ENCODE data around the gene FBXW7.

FBXW7 gene

GRCh38 chr4:152421576-152421975, 114.3 kb downstream of the FBXW7 start:
- DNase-seq = no peak

DNA sequence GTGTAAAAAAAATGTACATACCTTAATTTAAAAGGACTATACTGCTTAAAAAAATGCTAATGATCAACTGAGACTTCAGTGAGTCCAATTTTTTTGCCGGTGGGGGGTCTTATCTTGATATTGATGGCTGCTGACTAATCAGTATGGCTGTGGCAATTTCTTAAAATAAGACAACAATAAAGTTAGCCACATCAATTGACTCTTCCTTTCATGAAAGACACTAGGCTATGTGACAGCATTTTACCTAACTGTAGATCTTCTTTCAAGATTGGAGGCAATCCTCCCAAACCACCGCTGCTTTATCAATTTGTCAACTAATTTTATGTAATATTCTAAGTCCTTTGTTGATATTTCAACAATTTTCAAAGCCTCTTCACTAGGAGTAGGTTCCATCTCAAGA, 116.1 kb downstream of the FBXW7 start:
- no peak for DNase-seq

GRCh38 chr4:152417673-152418072, 118.2 kb downstream of the FBXW7 start:
- DNase-seq = no peak

GRCh38 chr4:152415980-152416379, 119.9 kb downstream of the FBXW7 start:
- DNase-seq = no peak

- DNase-seq = peak; percentile 67
Measured at GRCh38 chr4:152408514-152409327, 127.2 kb downstream of the FBXW7 start.

DNA sequence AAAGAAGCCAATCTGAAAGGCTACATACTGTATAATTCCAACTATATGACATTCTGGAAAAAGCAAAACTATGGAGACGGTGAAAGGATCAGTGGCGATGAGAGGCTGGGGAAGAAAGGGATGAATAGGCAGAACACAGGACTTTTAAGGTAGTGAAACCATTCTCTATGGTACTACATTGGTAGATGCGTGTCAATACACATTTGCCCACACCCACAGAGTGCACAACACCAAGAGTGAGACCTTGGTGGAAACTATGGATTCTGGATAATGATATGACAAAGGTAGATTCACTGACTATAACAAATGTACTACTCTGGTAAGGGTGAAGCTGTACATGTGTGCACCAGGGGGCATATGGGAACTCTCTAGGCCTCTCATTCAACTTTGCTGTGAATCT, 134.5 kb downstream of the FBXW7 start:
- DNase-seq = no peak

- no peak for DNase-seq
Measured at GRCh38 chr4:152399246-152399645, 136.6 kb downstream of the FBXW7 start.

- no peak for DNase-seq
Measured at GRCh38 chr4:152398060-152398459, 137.8 kb downstream of the FBXW7 start.

DNA sequence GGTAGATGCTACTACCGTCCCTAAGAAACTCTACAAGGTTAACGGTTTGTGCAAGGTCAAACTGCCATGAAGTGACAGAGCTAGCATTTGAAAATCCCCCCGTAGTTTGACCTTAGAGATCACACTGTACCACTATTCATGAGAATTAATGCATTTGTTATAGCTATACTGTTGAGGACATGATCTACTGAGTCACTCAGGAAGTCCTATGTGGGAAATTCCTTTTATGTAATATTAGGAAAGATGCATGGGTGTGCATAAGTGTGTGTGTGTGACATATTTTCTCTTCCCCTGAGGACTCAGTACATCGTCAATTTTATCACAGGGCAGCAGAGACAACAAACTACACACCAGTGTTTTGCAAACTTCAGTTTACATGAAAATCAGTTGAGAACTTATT, 141.1 kb downstream of the FBXW7 start:
- DNase-seq = no peak

GRCh38 chr4:152392079-152392478, 143.8 kb downstream of the FBXW7 start:
- DNase-seq = no peak

GRCh38 chr4:152390216-152390615, 145.7 kb downstream of the FBXW7 start:
- DNase-seq = no peak

DNA sequence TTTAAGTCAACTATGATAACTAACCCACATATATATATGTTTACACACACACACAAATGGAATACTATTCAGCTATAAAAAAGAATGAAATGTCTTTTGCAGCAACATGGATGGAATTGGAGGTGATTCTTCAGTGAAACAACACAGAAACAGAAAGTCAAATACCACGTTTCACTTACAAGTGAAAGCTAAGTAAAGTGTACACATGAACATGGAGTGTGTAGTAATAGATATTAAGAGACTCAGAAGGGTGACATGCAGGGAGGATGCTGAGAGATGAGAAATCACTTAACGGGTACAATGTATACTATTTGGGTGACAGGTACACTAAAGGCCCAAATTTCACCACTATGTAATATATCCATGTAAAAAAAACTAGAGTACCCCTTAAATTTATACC, 146.5 kb downstream of the FBXW7 start:
- DNase-seq = no peak

GRCh38 chr4:152385551-152385950, 150.3 kb downstream of the FBXW7 start:
- DNase-seq = no peak

GRCh38 chr4:152382057-152382785, 153.7 kb downstream of the FBXW7 start:
- DNase-seq = no peak

- no peak for DNase-seq
Measured at GRCh38 chr4:152380919-152381318, 155.0 kb downstream of the FBXW7 start.

DNA sequence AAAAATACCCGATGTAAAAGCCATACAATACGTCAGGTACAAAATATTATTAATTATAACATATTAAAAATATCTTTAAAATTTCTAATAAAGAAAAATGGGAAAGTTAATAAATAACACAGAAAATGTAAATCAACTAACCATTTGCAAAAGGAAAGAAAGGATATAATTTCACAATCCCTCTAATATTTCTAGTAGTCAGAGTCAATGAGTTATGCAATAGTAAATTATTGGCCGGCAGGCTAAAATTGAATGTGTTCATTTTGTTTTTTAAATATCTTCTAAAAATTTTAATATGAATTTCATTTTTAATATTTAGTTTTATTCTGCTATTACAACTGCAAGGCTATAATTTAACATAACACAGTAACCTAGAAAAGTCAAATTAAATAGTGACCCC, 155.7 kb downstream of the FBXW7 start:
- no peak for DNase-seq

GRCh38 chr4:152374606-152375285, 161.1 kb downstream of the FBXW7 start:
- DNase-seq = peak; percentile 31

- DNase-seq = no peak
Measured at GRCh38 chr4:152374153-152374552, 161.7 kb downstream of the FBXW7 start.

DNA sequence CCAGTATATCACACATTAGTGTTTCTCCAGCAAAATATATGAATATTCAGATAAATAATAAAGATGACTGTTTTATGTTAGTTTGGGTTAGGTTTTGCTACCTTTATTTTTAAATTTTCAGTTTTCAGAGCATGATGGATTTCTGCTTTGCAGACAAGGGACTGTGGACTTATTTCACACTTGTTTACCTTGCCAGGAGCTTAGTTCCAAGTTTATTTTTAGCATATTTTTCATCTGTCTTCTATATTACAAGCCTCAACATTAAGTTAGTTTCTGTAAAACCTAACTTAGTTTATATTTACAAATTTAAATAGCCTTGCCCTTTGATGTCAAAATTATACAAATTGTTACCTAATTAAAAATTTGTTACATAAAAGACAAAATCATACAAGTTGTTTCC, 163.4 kb downstream of the FBXW7 start:
- DNase-seq = no peak

DNA sequence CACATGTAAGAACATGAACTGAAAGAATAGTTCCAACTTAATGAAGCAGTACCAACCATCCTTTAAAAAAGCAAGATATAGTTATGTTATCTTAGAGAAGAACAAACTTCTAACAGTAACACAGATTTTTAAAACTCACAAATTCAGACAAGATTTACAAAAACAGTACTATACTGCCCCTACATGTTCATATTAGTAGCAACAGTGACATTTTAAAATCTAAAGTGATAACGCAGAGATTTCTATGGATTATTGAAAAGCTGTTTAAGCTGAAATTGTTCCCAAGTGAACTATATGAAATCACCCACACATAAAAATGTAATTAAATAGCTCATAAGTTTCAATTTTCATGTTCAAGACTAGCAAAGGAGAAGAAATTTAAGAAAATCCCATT, 166.0 kb downstream of the FBXW7 start:
- no peak for DNase-seq

DNA sequence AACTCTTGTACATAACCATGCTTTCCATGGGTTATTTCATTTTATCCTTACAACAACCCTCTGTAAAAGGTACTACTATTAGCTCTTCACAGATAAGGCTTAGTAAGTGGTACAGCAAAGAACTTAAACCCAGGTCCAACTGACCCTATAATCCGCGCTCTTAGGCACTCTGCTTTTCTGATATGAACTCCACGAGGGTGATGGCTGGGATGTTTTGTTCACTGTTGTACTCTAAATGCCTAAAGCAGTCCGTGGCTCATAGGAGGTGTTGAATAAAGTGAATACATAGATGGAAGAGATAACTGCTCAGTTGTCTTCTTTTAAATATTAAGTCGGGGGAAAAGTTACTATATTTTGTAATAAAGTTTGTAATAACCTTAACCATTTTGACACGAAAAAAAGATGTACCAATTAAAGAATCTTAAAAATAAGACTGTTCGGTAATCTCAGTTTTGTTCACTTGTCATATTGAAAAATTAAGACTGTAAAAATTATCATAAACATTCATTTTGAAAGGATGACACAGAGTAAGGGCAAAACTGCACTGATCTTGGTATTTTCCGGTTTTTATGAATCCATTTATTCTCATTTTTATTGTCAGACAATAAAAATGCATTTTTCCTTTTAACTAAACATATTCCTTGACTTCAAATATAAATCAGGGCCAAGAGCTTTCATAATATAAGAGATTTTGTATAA, 166.5 kb downstream of the FBXW7 start:
- DNase-seq = peak; percentile 16

- no peak for DNase-seq
Measured at GRCh38 chr4:152368001-152368400, 167.9 kb downstream of the FBXW7 start.

DNA sequence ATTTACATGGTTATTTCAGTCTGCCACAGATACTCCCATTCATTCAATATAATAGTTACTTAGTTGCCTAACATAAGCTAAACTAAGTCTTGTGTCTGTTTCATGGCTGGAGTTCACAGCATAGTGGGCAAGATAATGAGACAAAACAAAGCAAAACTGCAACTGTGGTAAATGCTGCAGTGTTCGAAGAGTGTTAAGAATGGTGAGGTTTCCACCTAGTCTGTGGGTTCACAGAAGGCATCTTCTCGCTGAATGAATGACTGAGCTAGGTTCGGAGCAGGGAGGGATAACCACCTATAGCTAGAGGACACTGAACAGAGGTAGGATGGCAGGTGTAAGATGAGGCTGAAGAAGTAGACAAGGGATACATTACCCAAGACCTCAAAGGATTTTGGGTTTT, 171.0 kb downstream of the FBXW7 start:
- DNase-seq = no peak
